ENCODE data around the gene SSR2.

SSR2 gene

GRCh38 chr1:155973723-155974122 is 47.0 kb downstream of the SSR2 start:
- DNase-seq (ENCODE audit: low read depth), result no peak
- no peak for TF ChIP-seq CTCF (IDR thresholded peaks at IDR 0.05; ENCODE audit: insufficient read depth, low read depth, low read length, missing control alignments)
- H3K4me3 ChIP-seq (ENCODE audit: low read depth, low read length), result no peak overlapping the region

GRCh38 chr1:155971910-155972809 is 48.6 kb downstream of the SSR2 start:
- no peak for DNase-seq (ENCODE audit: low read depth)
- TF ChIP-seq CTCF (IDR thresholded peaks at IDR 0.05; ENCODE audit: insufficient read depth, low read depth, low read length, missing control alignments), result no peak
- H3K4me3 ChIP-seq (ENCODE audit: low read depth, low read length), result no peak overlapping the region

GRCh38 chr1:155970531-155971167 is 50.1 kb downstream of the SSR2 start:
- no peak overlapping the region for H3K4me3 ChIP-seq (ENCODE audit: low read depth, low read length)
- peak; percentile 66 for DNase-seq (ENCODE audit: low read depth)
- no peak for TF ChIP-seq CTCF (IDR thresholded peaks at IDR 0.05; ENCODE audit: insufficient read depth, low read depth, low read length, missing control alignments)

- DNase-seq (ENCODE audit: low read depth), result no peak
- no peak for TF ChIP-seq CTCF (IDR thresholded peaks at IDR 0.05; ENCODE audit: insufficient read depth, low read depth, low read length, missing control alignments)
- H3K4me3 ChIP-seq (ENCODE audit: low read depth, low read length), result no peak overlapping the region
Measured at GRCh38 chr1:155969377-155969791, 51.4 kb downstream of the SSR2 start.

GRCh38 chr1:155968670-155969069 is 52.1 kb downstream of the SSR2 start:
- no peak overlapping the region for H3K4me3 ChIP-seq (ENCODE audit: low read depth, low read length)
- no peak for DNase-seq (ENCODE audit: low read depth)
- TF ChIP-seq CTCF (IDR thresholded peaks at IDR 0.05; ENCODE audit: insufficient read depth, low read depth, low read length, missing control alignments), result no peak

- no peak for TF ChIP-seq CTCF (IDR thresholded peaks at IDR 0.05; ENCODE audit: insufficient read depth, low read depth, low read length, missing control alignments)
- DNase-seq (ENCODE audit: low read depth), result no peak
- no peak overlapping the region for H3K4me3 ChIP-seq (ENCODE audit: low read depth, low read length)
Measured at GRCh38 chr1:155968051-155968400, 52.7 kb downstream of the SSR2 start.

Data from GM12865 (cell line).